Measurements from ENCODE around the gene RPP25. TPM values are rescaled to one million over a fixed set of nuclear protein-coding genes. Genes with fewer than 3 reads are reported as not detected.

RPP25 gene
- total and polyA plus RNA-seq, 4 donors = 2.2 to 3.3 (median 2.3) TPM

DNA sequence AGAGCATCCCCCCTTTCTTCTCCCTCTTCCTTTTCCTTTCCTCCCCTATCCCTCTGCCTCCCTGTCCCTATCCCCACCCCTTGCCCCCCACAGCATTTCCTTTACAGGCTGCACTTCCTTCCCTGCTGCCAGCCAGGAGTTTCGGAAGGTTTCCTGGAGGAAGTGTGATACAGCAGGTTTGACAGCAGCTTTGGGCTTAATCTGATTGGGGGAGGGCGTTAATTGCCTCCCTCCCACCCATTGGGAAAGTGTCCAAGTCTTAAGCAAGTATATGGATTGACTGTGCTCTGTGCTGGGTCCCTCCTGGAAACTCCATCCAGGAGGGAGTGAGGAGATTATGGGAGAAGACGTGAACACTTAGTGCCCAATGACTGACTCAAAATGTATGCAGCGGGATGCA, 40.6 kb upstream of the RPP25 start:
- H3K4me3 ChIP-seq (ENCODE audit: low read depth in 1 of 3, low read length in 3 of 3) = no peak overlapping the region

GRCh38 chr15:74995779-74996765, 39.5 kb upstream of the RPP25 start:
- Histone ChIP-seq H3K9me3 (ENCODE audit: control insufficient read depth in 4 of 4, low read length in 3 of 4) (no peaks in the 10 kb centered on the region), H3K36me3 (ENCODE audit: control insufficient read depth in 4 of 4, insufficient read depth in 3 of 4, low read depth in 1 of 4, low read length in 3 of 4) (no peaks in the 10 kb centered on the region), H3K9ac (ENCODE audit: low read depth in 1 of 2, low read length in 2 of 2) (no peak overlapping the region), H3K4me3 (ENCODE audit: low read depth in 1 of 3, low read length in 3 of 3) (peak overlapping the region; percentile 3 to 79 (median 76)), H3K27me3 (ENCODE audit: control insufficient read depth in 4 of 4, insufficient read depth in 4 of 4, low read length in 3 of 4) (no peaks in the 10 kb centered on the region), H3K4me1 (ENCODE audit: control insufficient read depth in 4 of 4, insufficient read depth in 4 of 4, low read length in 3 of 4) (peaks cover 4 to 6% (median 6%) of the 10 kb centered on the region in 4 donors), H3K27ac (ENCODE audit: low read depth in 1 of 2, low read length in 2 of 2) (no peak overlapping the region)
- WGBS = 20% methylated on average over 42 of the region's 42 CpGs
- no peak for DNase-seq (ENCODE audit: low spot score)
- TF ChIP-seq MAX (IDR thresholded peaks at IDR 0.05) = no peak
- no peak for TF ChIP-seq JUND (IDR thresholded peaks at IDR 0.05)
- TF ChIP-seq HNF4A (conservative IDR thresholded peaks at IDR 0.05) = peak in 1 of 2 donors; percentile 56
- TF ChIP-seq, protein P1, sequence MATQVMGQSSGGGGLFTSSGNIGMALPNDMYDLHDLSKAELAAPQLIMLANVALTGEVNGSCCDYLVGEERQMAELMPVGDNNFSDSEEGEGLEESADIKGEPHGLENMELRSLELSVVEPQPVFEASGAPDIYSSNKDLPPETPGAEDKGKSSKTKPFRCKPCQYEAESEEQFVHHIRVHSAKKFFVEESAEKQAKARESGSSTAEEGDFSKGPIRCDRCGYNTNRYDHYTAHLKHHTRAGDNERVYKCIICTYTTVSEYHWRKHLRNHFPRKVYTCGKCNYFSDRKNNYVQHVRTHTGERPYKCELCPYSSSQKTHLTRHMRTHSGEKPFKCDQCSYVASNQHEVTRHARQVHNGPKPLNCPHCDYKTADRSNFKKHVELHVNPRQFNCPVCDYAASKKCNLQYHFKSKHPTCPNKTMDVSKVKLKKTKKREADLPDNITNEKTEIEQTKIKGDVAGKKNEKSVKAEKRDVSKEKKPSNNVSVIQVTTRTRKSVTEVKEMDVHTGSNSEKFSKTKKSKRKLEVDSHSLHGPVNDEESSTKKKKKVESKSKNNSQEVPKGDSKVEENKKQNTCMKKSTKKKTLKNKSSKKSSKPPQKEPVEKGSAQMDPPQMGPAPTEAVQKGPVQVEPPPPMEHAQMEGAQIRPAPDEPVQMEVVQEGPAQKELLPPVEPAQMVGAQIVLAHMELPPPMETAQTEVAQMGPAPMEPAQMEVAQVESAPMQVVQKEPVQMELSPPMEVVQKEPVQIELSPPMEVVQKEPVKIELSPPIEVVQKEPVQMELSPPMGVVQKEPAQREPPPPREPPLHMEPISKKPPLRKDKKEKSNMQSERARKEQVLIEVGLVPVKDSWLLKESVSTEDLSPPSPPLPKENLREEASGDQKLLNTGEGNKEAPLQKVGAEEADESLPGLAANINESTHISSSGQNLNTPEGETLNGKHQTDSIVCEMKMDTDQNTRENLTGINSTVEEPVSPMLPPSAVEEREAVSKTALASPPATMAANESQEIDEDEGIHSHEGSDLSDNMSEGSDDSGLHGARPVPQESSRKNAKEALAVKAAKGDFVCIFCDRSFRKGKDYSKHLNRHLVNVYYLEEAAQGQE (IDR thresholded peaks at IDR 0.05) = peak; percentile 34
- TF ChIP-seq ZBTB33 (IDR thresholded peaks at IDR 0.05) = no peak
- peak; percentile 21 for TF ChIP-seq SP1 (IDR thresholded peaks at IDR 0.05)

More for the DNA sequence above, 40.6 kb upstream of the RPP25 start:
- WGBS = 65% methylated on average over 4 of the region's 4 CpGs
- no peak overlapping the region for H3K9ac ChIP-seq (ENCODE audit: low read depth in 1 of 2, low read length in 2 of 2)
- TF ChIP-seq EGR1 (IDR thresholded peaks at IDR 0.05; ENCODE audit: low read depth in 2 of 2) = peak in 1 of 2 donors; percentile 15
- TF ChIP-seq NR2F2 (IDR thresholded peaks at IDR 0.05) = peak; percentile 12
- TF ChIP-seq ATF3 (IDR thresholded peaks at IDR 0.05) = no peak
- H3K36me3 ChIP-seq (ENCODE audit: control insufficient read depth in 4 of 4, insufficient read depth in 3 of 4, low read depth in 1 of 4, low read length in 3 of 4) = no peaks in the 10 kb centered on the region
- H3K9me3 ChIP-seq (ENCODE audit: control insufficient read depth in 4 of 4, low read length in 3 of 4) = no peaks in the 10 kb centered on the region
- no peak for DNase-seq (ENCODE audit: low spot score)
- no peaks in the 10 kb centered on the region for H3K27me3 ChIP-seq (ENCODE audit: control insufficient read depth in 4 of 4, insufficient read depth in 4 of 4, low read length in 3 of 4)
- no peak overlapping the region for H3K27ac ChIP-seq (ENCODE audit: low read depth in 1 of 2, low read length in 2 of 2)
- peaks cover 4 to 6% (median 6%) of the 10 kb centered on the region in 4 donors for H3K4me1 ChIP-seq (ENCODE audit: control insufficient read depth in 4 of 4, insufficient read depth in 4 of 4, low read length in 3 of 4)

Measured in liver (tissue), 9 donors.